Ramos (cell line): Measurements from ENCODE around the gene MEIS2.

ENCODE experiments used
- in situ Hi-C: fragments of 300-500 bp; cut with MboI; formaldehyde crosslinking; loops from one replicate; pipeline ENCODE4 v1.14.3; 2022; ENCODE audit warnings: low sequenced_read_pairs; ENCODE audit not compliant: unreplicated experiment

Gene MEIS2

GRCh38 chr15:37046876-37047614 lies 53.3 kb downstream of the MEIS2 start:
- in situ Hi-C loops = no loop called here

DNA sequence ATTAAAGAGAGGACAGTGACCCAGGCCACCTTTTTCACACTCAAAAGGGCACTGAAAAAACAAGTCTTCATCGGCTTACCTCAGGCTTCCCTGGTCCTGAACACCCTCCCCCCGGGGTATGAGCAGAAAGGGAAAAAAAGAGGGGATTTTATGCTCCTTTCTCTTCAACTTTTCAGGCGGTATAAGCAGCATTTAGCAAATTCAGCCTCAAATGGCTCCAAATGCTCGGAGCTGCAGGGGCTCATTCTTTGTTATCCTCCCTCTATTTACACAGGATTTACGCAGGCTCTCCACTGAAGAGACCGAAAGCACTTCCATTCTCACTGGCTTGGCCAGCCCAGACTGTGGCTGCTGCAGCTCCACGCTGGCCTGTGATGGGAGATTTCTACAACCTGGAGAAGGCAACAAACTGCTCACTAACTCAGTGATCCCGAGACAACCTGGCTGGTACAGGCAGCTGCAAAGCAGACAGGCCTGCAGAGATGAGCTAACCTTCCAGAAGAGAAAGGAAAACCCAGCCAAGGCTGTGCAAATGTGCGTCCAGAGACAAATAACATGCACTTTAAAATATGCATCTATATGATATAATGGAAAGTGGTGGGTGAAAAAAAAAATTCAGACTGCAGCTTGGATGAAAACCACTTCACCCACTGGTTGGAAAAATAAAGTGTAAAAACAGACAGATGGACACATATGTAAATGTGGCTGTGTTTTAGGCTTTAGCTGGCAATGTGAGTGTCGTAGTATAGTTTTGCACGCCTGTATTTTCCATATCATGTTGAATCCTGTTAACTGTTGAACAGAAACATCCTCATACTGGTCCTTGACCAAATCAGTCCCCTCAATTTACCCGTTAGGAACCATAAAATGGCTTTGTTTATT lies 54.2 kb downstream of the MEIS2 start:
- in situ Hi-C loops = no loop called here

GRCh38 chr15:37044915-37045648 lies 55.3 kb downstream of the MEIS2 start:
- in situ Hi-C loops = no loop called here

- in situ Hi-C loops = no loop called here
Measured at GRCh38 chr15:37041836-37042235, 58.5 kb downstream of the MEIS2 start.

- in situ Hi-C loops = no loop called here
Measured at GRCh38 chr15:37041042-37041441, 59.3 kb downstream of the MEIS2 start.

DNA sequence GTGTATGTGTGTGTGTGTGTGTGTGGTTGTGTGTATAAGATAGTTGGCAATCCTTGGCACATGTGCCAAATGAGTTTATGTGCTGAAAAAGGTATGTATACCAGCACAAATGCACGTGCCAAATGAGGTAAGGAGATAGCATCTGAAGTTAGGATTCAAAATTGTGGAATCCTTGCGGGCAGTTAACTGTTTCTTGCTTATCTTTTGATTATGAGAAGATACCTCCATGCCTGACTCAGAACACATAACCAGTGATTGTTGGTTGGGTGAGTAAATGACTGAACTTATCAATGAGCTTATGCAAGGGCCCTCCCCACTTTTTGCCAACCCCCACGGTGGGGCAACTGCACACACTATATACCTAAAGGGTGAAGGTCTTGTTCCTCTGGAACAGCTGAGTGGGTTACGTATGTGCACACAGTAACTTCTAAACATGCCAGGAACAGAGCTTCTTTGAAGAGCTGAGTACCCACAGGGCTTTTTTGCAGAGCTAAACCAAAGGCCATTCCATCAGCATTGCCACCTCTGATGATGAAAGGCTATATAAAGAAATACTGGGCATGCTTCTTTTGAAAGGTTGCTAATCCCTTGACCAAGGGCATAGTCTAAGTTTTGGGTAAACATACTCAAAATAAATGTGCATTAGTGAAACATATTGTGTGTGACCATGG lies 60.1 kb downstream of the MEIS2 start:
- in situ Hi-C loops = no loop called here

GRCh38 chr15:37038716-37039106 lies 61.6 kb downstream of the MEIS2 start:
- in situ Hi-C loops = no loop called here

DNA sequence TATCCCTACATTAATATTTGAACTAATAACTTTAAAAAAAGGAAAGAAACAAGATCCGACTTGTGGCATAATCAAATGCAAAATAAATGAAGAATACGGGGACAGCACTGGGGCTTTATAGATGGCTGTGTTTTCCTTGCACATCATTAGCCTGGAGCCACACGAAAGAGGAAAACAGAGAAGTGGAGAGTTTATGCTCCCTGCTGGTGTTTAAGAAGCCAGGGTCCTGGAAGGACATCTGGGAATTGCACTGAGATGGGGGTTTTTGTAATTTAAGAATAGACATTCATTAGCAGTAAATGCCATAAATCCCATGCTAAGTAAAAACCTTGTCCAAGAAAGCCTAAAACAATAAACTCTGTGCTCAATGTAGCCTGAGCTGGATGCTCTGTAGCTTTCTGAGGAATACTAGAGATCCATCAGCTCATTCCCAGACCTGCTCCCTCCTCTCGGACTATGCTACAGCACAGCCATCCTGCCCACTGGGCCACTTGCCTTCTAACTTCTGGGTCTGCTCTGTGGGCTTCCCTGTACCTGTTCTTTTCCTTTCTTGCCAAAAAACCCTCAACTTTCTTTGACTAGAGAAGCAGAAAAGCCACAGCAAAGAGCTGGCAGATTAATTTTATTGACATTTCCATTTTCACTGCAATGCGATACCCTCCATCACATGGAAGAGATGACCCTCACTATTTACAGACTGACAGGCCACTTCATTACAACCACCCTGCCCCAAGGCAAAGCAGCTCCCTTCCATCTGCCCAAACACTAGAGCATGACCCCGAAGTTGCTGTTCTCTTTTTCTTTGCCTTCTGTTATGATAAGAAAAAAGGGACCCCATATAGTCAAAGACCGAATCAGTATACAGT lies 62.3 kb downstream of the MEIS2 start:
- in situ Hi-C loops = no loop called here

DNA sequence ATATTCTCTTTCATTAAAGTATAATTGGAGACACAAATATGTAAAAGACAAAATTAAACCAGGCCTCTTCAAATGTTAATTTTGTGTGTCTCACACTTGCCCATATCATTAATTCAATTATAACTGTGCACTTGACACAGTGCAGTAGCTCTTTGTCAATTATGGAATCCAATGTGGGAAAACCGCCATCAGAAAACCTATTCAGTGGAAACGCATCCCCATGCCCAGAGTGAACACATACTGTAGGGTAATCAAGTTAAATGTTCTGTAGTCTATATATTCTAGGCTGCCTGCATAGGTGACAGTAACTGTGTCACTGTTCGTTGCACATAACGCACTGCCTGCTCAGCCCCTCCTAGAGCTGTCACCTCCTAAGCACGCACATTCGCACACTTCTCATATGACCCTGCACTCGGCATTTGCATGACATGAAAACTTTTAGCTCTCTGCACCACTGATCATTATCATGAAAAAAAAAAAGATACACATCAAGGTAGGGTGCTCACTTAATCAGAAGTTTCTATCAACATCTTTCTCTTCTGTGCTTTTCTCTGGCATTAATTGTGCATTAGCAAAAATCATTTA lies 63.2 kb downstream of the MEIS2 start:
- in situ Hi-C loops = no loop called here

DNA sequence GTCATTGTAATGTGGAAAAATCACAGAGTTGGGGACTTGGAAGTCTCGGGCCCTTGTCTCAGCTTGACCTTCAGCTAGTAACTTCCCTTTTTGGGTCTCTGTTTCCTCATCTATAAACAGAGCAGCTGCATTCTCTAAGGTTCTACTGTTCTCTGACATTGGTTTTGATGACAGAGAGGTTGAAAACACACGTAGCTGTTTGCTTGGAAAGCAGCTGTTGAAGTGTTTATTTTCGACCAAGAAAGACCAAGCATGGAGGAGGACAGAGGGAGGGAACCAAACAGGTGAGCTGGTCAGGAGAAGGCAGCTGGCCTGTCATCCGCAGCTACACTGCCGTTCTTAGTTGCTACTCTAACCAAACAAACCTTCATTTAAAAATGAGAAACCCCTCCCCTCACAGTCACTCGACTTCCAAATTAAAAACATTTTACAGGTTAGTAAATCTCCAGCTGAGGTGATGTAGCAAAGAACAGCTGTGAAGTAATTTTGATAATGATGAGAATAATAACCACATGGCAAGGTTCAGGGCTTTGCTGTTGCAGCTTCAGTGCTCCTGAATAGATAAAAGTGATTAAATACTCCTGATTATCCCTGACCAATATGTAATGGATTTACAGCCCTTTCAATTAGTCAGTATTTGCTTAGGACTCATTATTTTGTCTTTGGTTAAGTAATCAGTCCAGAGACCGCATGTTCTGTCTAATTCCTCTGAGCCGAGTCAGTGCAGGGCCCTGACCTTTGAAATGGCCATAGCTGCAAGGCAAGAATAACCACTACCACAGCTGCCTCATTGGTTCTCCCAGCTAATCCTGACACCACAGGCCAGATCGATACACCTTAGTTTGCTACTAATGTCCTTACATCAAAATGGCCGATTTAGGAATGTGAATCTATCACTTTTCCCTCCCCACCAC lies 65.3 kb downstream of the MEIS2 start:
- in situ Hi-C loops = no loop called here

- in situ Hi-C loops = no loop called here
Measured at GRCh38 chr15:37034392-37034791, 66.0 kb downstream of the MEIS2 start.

- in situ Hi-C loops = no loop called here
Measured at GRCh38 chr15:37032091-37032775, 68.1 kb downstream of the MEIS2 start.

DNA sequence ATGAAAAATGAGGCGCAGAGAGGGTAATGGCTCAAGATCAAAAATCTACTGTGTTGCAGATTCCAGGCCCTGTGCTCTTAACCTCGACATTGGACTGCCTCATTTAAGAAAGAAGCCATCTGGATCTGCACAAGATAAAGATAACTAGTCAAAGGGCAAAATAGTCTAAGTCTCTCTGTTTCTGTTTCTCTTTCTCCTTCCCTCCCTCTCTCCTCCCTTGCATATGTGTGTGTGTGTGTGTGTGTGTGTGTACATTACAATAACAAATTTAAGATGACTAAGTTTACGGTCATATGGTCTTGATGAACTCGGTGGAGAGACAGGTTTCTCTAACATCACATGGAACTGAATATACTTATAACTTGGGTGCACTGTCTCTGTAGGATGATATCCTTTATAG lies 69.2 kb downstream of the MEIS2 start:
- in situ Hi-C loops = no loop called here

- in situ Hi-C loops = no loop called here
Measured at GRCh38 chr15:37028625-37029296, 71.6 kb downstream of the MEIS2 start.

GRCh38 chr15:37020852-37021251 lies 79.5 kb downstream of the MEIS2 start:
- in situ Hi-C loops = no loop called here

- in situ Hi-C loops = no loop called here
Measured at GRCh38 chr15:37019479-37020433, 80.6 kb downstream of the MEIS2 start.
